Fibroblast of lung (primary cell): ENCODE results near the gene CREB3. TPM values are rescaled to one million over a fixed set of nuclear protein-coding genes. Genes with fewer than 3 reads are reported as not detected.

Source experiments
- DNase-seq, 2 donors: peaks; one replicate each; pipeline versions ENCODE4 v3.0.0 to v3.0.0-alpha.2; 2010; ENCODE audit warnings: low read depth in 2 of 2
- H2AFZ ChIP-seq: 2 replicates; pipeline ENCODE4 v1.5.1; 2012; ENCODE audit warnings: low read length, control low read depth, inconsistent platforms
- H3K27ac ChIP-seq: 2 replicates; pipeline ENCODE4 v1.5.1; 2011; ENCODE audit warnings: low read length, control low read depth; ENCODE audit not compliant: insufficient read depth
- H3K27me3 ChIP-seq: 2 replicates; pipeline ENCODE4 v1.5.1; 2011; ENCODE audit warnings: mild to moderate bottlenecking, low read length; ENCODE audit not compliant: control insufficient read depth, insufficient read depth
- H3K36me3 ChIP-seq: 2 replicates; pipeline ENCODE4 v1.5.1; 2011; ENCODE audit warnings: low read length; ENCODE audit not compliant: control insufficient read depth, insufficient read depth
- H3K4me1 ChIP-seq: 2 replicates; pipeline ENCODE4 v1.5.1; 2011; ENCODE audit warnings: low read length; ENCODE audit not compliant: control insufficient read depth, insufficient read depth; ENCODE audit errors: extremely low read depth
- H3K4me2 ChIP-seq: 2 replicates; pipeline ENCODE4 v1.5.1; 2011; ENCODE audit warnings: low read length, control low read depth; ENCODE audit not compliant: insufficient read depth; ENCODE audit errors: extremely low read depth
- H3K4me3 ChIP-seq, 4 experiments: fragments of 200-600 bp in 1 of 4; sonication (generic) in 1 of 4; replicated peaks in 1 of 4; 2 replicates each; pipeline ENCODE4 v1.5.1; 2011 to 2016; ENCODE audit warnings: low read length in 4 of 4, low read depth in 3 of 4, mild to moderate bottlenecking in 3 of 4, control low read depth in 2 of 4, inconsistent platforms in 1 of 4, mixed read lengths in 1 of 4; ENCODE audit not compliant: insufficient read depth in 1 of 4; ENCODE audit errors: control extremely low read depth in 1 of 4
- H3K79me2 ChIP-seq: 2 replicates; pipeline ENCODE4 v1.5.1; 2012; ENCODE audit warnings: mild to moderate bottlenecking, low read length, inconsistent platforms; ENCODE audit not compliant: control insufficient read depth, insufficient read depth
- H3K9ac ChIP-seq: 2 replicates; pipeline ENCODE4 v1.5.1; 2011; ENCODE audit warnings: mild to moderate bottlenecking, low read length, control low read depth; ENCODE audit not compliant: insufficient read depth
- H3K9me3 ChIP-seq: 2 replicates; pipeline ENCODE4 v1.5.1; 2012; ENCODE audit warnings: low read depth, low read length; ENCODE audit not compliant: control insufficient read depth, insufficient read depth
- H4K20me1 ChIP-seq: 2 replicates; pipeline ENCODE4 v1.5.1; 2011; ENCODE audit warnings: low read length; ENCODE audit not compliant: control insufficient read depth, insufficient read depth; ENCODE audit errors: extremely low read depth
- CTCF ChIP-seq, 2 donors: IDR thresholded peaks in 1 of 2; conservative IDR thresholded peaks in 1 of 2; 1 replicate in 1 of 2; 2 replicates in 1 of 2; pipeline ENCODE4 v1.5.1; 2011 to 2012; ENCODE audit warnings: low read length in 2 of 2, control low read depth in 1 of 2, inconsistent platforms in 1 of 2, low read depth in 1 of 2, mild to moderate bottlenecking in 1 of 2
- EZH2 ChIP-seq: IDR thresholded peaks from 2 replicates; pipeline ENCODE4 v1.5.1; 2012; ENCODE audit warnings: low read length, control low read depth, mild to moderate bottlenecking; ENCODE audit errors: missing control alignments
- polyA plus RNA-seq, 2 donors: library from polyadenylated mRNA; depleted of rRNA in 1 of 2; stranded (reverse) in 1 of 2; unstranded in 1 of 2; fragments of >200 nt; gene quantifications; 2 replicates each; pipeline ENCODE4 v1.2.1, GENCODE V29; 2011 to 2012; ENCODE audit warnings: missing spikeins in 1 of 2
- total RNA-seq: library from RNA; depleted of rRNA; stranded (reverse); fragments of >200 nt; gene quantifications from 2 replicates; pipeline ENCODE4 v1.2.1, GENCODE V29; 2014

The CREB3 gene
- total and polyA plus RNA-seq, 2 donors (not counting 1 experiment from before 2014, with no cell fraction given) = 50.2 to 70.2 TPM

GRCh38 chr9:35763803-35764202, 31.3 kb downstream of the CREB3 start:
- Histone ChIP-seq H3K9me3 (no peaks in the 10 kb centered on the region), H3K27me3 (no peaks in the 10 kb centered on the region), H3K36me3 (no peaks in the 10 kb centered on the region), H4K20me1 (no peaks in the 10 kb centered on the region), H3K4me1 (no peaks in the 10 kb centered on the region), H3K4me2 (no peak overlapping the region), H3K9ac (no peak overlapping the region), H3K79me2 (no peaks in the 10 kb centered on the region), H2AFZ (no peak overlapping the region), H3K27ac (no peak overlapping the region), H3K4me3 (no peak overlapping the region)
- no peak for DNase-seq
- TF ChIP-seq EZH2 = no peak
- TF ChIP-seq CTCF (conservative IDR thresholded peaks at IDR 0.05 in 1 of 2, IDR thresholded peaks at IDR 0.05 in 1 of 2; ENCODE audit: low read depth in 1 of 2, low read length in 2 of 2) = no peak

- no peaks in the 10 kb centered on the region for H4K20me1 ChIP-seq
- H3K79me2 ChIP-seq = no peaks in the 10 kb centered on the region
- DNase-seq = no peak
- H3K4me1 ChIP-seq = no peaks in the 10 kb centered on the region
- no peaks in the 10 kb centered on the region for H3K9me3 ChIP-seq
- no peaks in the 10 kb centered on the region for H3K36me3 ChIP-seq
- H3K4me3 ChIP-seq = no peak overlapping the region
- H3K9ac ChIP-seq = no peak overlapping the region
- H3K27me3 ChIP-seq = peaks cover 11% of the 10 kb centered on the region
- H3K27ac ChIP-seq = no peak overlapping the region
- no peak overlapping the region for H3K4me2 ChIP-seq
- TF ChIP-seq EZH2 (no peak), CTCF (conservative IDR thresholded peaks at IDR 0.05 in 1 of 2, IDR thresholded peaks at IDR 0.05 in 1 of 2; ENCODE audit: low read depth in 1 of 2, low read length in 2 of 2) (no peak)
- H2AFZ ChIP-seq = no peak overlapping the region
Measured at GRCh38 chr9:35766997-35767396, 34.5 kb downstream of the CREB3 start.

GRCh38 chr9:35767458-35767857, 35.0 kb downstream of the CREB3 start:
- no peaks in the 10 kb centered on the region for H4K20me1 ChIP-seq
- H3K79me2 ChIP-seq = no peaks in the 10 kb centered on the region
- no peaks in the 10 kb centered on the region for H3K36me3 ChIP-seq
- no peak overlapping the region for H3K27ac ChIP-seq
- no peak for TF ChIP-seq EZH2
- no peaks in the 10 kb centered on the region for H3K4me1 ChIP-seq
- H3K9me3 ChIP-seq = no peaks in the 10 kb centered on the region
- H3K4me2 ChIP-seq = no peak overlapping the region
- no peak for DNase-seq
- no peak overlapping the region for H3K9ac ChIP-seq
- peaks cover 11% of the 10 kb centered on the region for H3K27me3 ChIP-seq
- H2AFZ ChIP-seq = no peak overlapping the region
- H3K4me3 ChIP-seq = no peak overlapping the region
